Stimulated activated CD8-positive, alpha-beta memory T cell treated with anti-CD3 and anti-CD28 coated beads, Interleukin-12 subunit alpha, Interleukin-12 subunit beta, amount 100 ng/mL, for 24 hours (primary cell): ENCODE data around the gene PRX.

Experiments
- DNase-seq: peaks from one replicate; pipeline ENCODE4 v3.0.0-alpha.2; 2020; ENCODE audit errors: extremely low read depth

The PRX gene

DNA sequence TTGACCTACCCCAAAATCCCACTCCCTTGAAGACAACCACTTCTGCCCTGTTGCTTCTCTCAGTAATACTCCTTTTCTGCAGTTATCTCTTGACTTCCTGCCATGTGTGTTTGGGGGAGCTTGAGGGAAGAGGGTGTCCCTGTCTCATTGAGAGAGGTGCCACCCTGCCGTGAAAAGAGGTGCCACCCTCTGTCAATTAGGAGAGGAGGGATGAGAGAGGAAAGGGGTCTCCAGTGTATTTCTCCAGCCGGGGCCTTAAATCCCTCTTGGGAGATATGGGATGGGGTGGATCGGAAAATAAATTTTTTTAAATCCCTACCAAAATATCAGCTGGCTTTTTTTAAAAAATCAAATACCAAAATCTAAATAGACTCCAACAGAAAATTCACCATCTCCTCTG is 48.2 kb downstream of the PRX start:
- DNase-seq = no peak

DNA sequence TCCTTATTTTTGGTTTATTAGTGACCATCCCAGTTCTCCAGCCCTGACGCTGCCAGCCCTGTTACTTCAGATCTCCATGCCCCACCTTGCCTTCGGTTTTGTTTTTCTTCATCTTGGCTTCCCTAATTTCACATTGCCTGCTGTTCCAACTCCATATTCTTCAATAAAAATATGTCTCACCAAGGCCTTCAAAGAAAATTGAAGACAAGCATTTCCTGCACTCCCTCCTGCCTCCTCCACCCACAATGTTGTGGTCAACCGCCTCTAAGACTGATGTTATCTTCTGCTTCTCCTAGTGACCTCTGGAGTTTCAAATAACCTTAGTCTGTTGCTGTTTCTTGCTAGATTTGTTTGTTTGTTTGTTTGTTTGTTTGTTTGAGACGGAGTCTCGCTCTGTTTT is 50.1 kb downstream of the PRX start:
- no peak for DNase-seq

DNA sequence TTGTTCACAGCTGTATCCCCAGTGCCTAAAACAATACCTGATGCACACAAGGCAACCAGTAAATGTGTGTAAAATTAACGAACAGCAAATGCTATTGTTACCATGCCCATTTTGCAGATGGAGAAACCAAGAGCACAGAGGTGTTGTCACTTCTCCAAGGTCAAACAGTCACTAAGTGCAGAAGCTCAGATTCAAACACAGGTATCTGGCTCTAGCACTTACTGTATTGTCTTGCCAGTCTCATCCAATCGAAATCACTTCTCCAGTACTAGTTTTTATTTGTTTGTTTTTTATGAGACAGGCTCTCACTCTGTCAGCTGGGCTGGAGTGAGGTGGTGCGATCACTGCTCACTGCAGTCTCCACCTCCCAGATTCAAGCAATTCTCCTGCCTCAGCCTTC is 51.0 kb downstream of the PRX start:
- DNase-seq = no peak

DNA sequence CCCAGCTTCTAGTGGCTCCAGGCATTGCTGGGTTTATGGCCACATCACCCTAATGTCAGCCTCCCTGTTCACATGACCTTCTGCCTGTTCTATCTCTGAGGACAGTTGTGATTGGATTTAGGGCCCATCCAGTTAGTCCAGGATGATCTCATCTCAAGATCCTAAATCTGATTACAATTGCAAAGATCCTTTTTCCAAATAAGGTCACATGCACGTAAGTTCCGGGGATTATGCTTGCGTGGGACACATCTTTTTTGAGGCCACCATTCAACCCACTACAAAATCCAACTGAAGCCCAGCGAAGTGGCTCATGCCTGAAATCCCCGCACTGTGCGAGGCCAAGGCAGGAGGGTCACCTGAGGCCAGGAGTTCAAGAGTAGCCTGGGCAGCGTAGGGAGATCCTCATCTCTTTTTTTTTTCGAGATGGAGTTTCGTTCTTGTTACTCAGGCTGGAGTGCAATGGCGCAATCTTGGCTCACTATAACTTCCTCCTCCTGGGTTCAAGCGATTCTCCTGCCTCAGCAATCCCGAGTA is 52.4 kb downstream of the PRX start:
- DNase-seq = no peak

DNA sequence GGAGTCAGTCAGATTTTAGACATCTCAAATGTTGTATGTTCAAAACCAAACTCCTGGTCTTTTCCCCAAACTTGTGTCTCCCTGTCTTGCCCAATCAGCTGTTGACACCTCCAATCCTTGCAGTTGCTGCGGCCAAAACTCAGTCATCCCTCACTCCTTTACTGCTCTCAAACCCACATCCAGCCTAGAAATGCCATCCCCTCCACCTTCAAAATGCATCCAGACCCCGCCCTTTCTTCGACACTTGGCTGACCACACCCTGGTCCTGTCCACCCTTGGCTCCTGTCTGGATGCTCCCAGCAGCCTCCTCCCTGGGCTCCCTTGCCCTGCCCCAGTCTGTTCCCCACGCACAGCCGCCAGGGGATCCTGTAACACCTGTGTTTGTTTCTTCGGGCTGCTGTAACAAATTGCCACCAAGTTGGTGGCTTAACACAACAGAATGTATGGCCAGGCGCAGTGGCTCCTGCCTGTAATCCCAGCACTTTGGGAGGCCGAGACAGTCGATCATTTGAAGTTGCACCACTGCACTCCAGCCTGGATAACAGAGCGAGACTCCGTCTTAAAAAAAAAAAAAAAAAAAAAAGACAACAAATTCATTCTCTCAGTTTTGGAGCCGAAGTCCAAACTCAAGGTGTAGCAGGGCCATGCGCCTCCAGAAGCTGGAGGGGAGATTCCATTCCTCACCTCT is 53.0 kb downstream of the PRX start:
- DNase-seq = no peak

DNA sequence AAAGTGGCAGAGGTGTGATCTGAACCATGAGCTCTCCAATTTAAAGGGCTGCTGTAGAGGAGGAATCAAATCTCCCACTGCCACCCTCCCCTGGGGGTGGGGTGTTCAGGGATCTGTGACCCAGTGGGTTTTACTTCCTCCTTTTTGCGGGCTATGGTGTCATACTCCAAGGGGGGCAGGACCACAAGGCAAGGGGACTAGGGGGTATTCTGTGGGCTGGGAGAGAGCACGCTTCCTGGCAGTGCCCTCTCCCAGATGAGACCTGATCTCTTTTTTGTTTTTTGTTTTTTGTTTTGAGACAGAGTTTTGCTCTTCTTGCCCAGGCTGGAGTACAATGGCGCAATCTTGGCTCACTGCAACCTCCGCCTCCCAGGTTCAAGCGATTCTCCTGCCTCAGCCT is 54.4 kb downstream of the PRX start:
- DNase-seq = no peak

DNA sequence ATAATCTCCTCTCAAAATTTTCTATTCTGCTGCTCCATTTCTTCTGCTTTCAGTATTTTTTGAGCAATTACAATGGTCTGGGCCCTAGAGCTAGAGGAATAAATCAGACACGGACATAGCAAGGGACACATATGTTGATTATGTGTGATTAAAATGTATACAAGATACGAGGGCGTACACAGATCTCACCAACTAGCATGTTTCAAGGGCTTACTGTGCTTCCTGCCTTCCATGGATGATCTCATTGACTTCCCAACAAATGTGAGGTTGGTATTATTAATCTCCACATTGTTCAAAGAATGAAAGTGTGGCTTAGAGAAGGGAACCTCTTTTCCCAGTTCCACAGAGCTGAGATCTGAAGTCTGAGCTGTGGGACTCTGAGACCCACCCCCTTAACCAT is 55.5 kb downstream of the PRX start:
- no peak for DNase-seq

DNA sequence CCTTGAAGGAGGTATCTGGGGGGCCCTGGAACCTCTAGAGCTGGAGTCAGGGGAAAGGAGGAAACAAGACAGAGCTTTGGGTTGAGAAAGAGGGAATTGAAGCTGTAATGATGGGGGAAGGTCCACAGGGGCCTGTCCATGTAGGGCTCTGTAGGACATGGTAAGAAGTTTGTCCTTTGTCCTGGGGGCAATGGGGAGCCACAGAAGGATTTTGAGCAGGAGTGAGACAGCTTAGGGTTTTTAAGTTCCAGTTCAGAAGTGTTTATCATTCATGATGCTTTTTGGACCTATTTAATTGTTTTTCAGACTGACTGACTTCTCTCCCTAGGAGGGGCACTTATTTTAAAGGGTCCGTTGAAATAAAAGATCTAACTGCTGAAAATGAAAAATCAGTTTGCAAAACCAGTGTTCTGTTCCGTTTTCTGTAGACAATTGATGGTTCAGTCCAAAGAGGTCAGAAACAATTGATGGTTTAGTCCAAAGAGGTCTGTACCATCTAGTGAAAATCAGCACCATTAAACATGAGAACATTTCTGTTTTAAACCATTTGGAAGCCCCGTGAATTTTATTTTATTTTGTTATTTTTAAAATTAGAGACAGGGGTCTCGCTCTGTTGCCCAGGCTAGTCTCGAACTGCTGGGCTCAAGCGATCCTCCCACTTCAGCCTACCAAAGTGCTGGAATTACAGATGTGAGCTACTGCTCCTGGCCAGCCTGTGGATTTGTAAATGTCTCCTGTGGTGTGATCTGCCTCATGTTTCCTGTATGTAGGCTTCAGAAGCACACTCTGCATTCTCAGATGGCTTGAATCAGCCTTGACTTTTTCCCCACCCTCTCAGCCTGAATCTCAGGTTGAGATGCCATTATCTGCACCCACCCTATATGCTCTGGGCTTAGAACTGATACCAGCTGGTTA is 56.2 kb downstream of the PRX start:
- DNase-seq = no peak

DNA sequence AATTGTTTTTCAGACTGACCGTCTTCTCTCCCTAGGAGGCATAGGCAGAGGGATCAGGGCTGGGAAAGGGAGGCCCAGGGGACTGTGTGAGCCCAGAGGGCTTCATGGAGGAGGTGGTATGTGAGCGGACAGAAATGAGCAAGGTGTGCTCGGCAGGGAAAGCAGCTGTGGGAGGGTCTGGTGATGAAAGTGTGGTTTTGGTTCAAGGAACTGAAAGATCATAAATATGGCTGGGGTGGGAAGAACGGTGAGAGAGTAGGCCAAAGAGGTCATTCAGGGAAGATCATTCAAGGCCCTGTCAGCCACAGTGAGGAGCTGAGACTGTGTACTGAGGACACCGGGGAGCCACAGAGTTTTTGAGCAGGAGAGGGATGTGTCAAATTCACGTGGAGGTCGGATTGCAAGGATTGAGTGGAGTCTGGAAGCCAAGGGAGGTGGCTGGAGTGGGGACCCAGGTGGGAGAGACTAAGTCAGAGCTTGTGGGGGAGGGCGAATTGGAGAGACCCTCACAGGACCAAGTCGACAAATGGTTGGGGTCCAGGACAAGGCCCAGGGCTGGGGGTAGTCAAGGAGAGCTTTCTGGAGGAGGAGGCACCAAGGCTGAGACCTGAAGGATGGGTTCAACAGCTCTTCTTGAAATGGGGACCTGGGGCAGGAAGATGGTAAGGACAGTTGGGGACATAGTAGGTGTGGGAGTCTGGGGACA is 57.0 kb downstream of the PRX start:
- DNase-seq = no peak

DNA sequence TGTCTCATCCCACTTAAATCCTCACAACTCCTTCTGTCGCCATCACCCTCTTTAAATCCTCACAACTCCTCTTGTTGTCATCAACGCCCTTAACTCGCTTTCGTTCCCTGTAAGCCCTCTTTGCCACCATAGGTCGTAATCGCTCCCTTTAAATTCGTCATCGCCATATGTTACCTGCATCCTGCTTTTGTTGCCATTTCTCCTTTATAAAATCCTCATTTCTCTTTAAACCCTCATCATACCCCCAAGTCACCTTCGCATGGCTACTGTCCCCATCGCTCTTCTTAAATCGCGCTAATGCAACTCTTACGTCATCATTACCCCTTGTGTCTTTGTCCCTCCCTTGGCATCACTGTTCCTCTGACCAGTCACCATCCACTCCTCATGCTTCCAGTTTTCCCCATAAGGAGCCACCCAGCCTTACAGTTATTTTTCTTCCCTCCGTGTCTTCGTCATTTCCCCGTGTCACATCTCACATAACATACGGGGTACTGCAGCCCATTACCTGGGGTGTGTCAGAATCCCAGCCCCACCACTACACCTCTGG is 64.1 kb downstream of the PRX start:
- no peak for DNase-seq

DNA sequence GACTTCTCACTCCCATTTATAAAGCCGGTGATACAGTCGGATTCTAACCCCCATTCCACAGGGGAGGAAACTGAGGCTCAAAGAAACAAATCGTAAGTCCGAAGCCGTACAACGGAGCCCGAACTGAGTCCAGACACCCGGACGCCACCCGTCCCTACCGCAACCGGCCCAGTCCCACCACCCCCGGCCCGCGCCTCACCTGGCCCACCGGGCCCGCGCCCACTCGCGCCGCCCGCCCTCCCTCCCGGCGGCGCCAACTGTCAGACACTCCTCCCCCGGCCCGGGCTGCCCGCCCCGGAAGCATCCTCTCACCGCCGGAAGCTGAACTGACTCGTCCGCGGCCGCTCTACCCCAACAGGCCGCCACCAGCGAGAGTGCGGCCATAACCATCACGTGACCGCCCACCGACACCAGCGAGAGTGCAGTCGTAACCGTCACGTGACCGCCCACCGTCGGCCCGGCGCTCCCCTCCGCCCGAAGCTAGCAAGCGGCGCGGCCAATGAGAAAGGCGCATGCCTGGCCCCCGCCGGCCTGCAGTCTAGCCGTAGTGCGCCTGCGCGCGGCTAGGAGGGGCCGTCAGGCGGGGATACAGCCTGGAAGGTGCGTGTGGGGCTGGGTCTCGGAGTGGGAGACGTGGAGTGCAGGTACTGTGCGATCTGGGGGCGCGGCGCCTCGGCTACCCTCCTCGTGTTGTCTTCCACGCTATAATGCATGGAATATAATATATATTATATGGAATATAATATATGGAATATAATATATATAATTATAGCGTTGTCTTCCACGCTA is 64.9 kb downstream of the PRX start, which contains the start of the genes C19orf47 and PLD3:
TSS of gene C19orf47 (minus strand) at position 273 of the 789 bp plus-strand sequence. CDS start 6,540 bp downstream, outside the sequence.
TSS of gene PLD3 (plus strand) at position 571 of the 789 bp plus-strand sequence. CDS start 17,789 bp downstream, outside the sequence.
- peak; percentile 99 for DNase-seq

DNA sequence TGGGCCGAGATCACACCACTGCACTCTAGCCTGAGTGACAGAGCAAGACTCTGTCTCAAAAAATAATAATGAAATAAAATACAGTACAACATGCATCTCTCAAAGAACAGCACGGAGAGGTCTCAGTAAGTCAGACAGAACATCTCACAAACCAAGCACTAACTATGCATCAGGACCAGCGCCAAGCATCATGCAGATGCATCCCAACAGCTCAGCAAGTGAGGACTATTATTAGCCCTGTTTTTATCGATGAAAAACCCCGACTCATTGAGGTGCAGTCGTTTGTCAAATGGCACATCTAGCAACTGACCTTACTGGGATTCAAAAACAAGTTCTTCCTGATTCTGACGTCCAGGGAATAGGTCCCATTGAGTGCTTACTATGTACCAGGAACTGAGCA is 68.8 kb downstream of the PRX start:
- DNase-seq = no peak
